PFSK-1 (cell line): ENCODE data around the gene RCE1.

ENCODE experiments used
- POLR2AphosphoS5 ChIP-seq: IDR thresholded peaks from 2 replicates; pipeline ENCODE4 v1.6.1; 2012; ENCODE audit warnings: low read depth, mild to moderate bottlenecking, control low read depth, low read length, moderate library complexity
- REST ChIP-seq, 2 experiments: IDR thresholded peaks; 2 replicates each; pipeline versions ENCODE4 v1.6.1 to v1.8.0; 2011 to 2012; ENCODE audit warnings: low read depth in 2 of 2, low read length in 2 of 2, control low read depth in 1 of 2, inconsistent platforms in 1 of 2, mild to moderate bottlenecking in 1 of 2, moderate library complexity in 1 of 2; ENCODE audit not compliant: insufficient read depth in 1 of 2
- SIN3A ChIP-seq: IDR thresholded peaks from 2 replicates; pipeline ENCODE4 v1.6.1; 2012; ENCODE audit warnings: mild to moderate bottlenecking, low read length, moderate library complexity, borderline replicate concordance; ENCODE audit not compliant: insufficient read depth

DNA sequence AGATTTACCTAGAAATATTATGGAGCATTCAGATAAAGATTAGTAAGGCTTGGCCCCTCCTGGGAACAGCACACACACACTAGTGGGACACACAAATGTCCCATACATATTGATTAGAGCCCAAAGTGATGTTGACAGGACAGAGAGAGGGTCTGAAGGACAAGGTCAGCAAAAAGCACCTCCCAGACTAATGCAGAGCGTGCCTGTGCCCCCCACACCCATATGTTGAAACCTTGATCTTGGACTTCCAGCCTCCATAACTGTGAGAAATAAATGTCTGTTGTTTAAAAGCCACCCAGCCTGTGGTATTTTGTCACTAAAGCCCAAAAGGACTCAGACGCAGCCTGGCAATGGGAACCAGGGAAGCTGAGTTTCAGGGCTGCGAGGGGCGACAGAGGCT is 41.2 kb downstream of the RCE1 start:
- TF ChIP-seq REST (IDR thresholded peaks at IDR 0.05; ENCODE audit: insufficient read depth in 1 of 2, low read depth in 2 of 2, low read length in 2 of 2) (no peak), POLR2AphosphoS5 (no peak), SIN3A (no peak)
